SK-N-SH treated with all-trans-retinoic acid at 6 μM for 48 hours (cell line): ENCODE results near the gene UNC45B.

Source experiments
- ISL1 ChIP-seq: fragments of 250-450 bp; sonication (Bioruptor Pico); IDR thresholded peaks from 2 replicates; pipeline ENCODE4 v2.1.2; 2022; ENCODE audit warnings: mild to moderate bottlenecking, moderate library complexity
- POU6F1 ChIP-seq: fragments of 250-450 bp; sonication (Bioruptor Pico); IDR thresholded peaks from 2 replicates; pipeline ENCODE4 v1.8.0; 2021; ENCODE audit warnings: low read depth, mild to moderate bottlenecking, moderate library complexity, borderline replicate concordance
- RARB ChIP-seq: fragments of 250-450 bp; sonication (Bioruptor Pico); IDR thresholded peaks from 2 replicates; pipeline ENCODE4 v1.8.0; 2021; ENCODE audit warnings: mild to moderate bottlenecking, moderate library complexity
- ZFP3 ChIP-seq: fragments of 250-450 bp; sonication (Bioruptor Pico); IDR thresholded peaks from 2 replicates; pipeline ENCODE4 v1.5.0; 2020; ENCODE audit warnings: mild to moderate bottlenecking, moderate library complexity
- TF ChIP-seq, protein P1 (sequence below): fragments of 250-450 bp; sonication (Bioruptor Pico); IDR thresholded peaks from 2 replicates; pipeline ENCODE4 v1.5.0; 2020; ENCODE audit warnings: mild to moderate bottlenecking, moderate library complexity

DNA sequence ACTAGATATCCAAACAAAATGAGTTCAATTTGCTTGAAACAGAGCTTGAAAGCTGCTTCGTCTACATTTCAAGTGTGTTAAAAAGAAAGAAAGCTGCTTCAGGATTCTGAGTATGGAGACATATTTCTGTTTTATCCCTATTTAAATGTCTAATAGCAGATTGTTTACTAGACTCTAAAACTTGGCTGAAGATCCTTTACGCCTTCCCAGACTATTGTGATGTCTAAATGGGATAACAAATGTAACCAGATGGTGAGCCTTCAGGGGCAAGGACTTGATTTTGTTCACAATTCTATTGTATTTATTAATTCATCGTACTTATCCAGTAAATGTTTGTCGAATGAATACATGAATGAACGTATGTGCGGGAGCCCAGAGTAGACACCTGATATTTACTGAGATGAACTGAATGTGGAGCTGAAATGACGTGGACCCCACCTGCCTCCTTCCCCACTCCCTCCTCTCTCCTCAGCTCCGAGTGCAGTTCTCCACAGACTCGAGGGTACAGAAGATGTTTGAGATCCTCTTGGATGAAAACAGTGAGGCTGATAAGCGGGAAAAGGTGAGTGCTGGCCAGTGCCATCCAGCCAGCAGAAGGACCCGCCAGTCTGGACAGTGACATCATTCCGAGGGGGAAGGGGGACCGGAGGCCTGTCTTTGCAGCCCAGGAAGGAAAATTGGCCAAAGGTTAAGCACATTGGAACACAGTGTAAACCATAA is 5.0 kb downstream of the UNC45B start:
- TF ChIP-seq ZFP3 (CRISPR knock-in tag) (no peak), RARB (CRISPR knock-in tag) (no peak), ISL1 (CRISPR knock-in tag) (no peak), POU6F1 (no peak)
- TF ChIP-seq, protein P1, sequence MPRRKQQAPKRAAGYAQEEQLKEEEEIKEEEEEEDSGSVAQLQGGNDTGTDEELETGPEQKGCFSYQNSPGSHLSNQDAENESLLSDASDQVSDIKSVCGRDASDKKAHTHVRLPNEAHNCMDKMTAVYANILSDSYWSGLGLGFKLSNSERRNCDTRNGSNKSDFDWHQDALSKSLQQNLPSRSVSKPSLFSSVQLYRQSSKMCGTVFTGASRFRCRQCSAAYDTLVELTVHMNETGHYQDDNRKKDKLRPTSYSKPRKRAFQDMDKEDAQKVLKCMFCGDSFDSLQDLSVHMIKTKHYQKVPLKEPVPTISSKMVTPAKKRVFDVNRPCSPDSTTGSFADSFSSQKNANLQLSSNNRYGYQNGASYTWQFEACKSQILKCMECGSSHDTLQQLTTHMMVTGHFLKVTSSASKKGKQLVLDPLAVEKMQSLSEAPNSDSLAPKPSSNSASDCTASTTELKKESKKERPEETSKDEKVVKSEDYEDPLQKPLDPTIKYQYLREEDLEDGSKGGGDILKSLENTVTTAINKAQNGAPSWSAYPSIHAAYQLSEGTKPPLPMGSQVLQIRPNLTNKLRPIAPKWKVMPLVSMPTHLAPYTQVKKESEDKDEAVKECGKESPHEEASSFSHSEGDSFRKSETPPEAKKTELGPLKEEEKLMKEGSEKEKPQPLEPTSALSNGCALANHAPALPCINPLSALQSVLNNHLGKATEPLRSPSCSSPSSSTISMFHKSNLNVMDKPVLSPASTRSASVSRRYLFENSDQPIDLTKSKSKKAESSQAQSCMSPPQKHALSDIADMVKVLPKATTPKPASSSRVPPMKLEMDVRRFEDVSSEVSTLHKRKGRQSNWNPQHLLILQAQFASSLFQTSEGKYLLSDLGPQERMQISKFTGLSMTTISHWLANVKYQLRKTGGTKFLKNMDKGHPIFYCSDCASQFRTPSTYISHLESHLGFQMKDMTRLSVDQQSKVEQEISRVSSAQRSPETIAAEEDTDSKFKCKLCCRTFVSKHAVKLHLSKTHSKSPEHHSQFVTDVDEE (CRISPR knock-in tag), result no peak
